NOMO-1 (cell line): ENCODE measurements around the gene IFI35.
"Not testable (repeated sequence)": the region's sequence is repeated elsewhere in the genome, so short reads cannot be mapped to it uniquely, and the experiment has no call there.

ENCODE experiments used
- DNase-seq, 2 experiments: peaks; one replicate each; lab custom pipeline; 2025; ENCODE audit not compliant: unreplicated experiment in 2 of 2; lab: John Stamatoyannopoulos, UW

The IFI35 gene

GRCh38 chr17:42997390-42997983 lies 9.1 kb upstream of the IFI35 start:
- DNase-seq: no peak

GRCh38 chr17:42997984-42998938 lies 8.3 kb upstream of the IFI35 start, which contains the start of gene RPL27:
RPL27 (plus strand) TSS chr17:42998419; CDS start chr17:42998751, 332 bp downstream.
- peak; percentile 99 for DNase-seq

DNA sequence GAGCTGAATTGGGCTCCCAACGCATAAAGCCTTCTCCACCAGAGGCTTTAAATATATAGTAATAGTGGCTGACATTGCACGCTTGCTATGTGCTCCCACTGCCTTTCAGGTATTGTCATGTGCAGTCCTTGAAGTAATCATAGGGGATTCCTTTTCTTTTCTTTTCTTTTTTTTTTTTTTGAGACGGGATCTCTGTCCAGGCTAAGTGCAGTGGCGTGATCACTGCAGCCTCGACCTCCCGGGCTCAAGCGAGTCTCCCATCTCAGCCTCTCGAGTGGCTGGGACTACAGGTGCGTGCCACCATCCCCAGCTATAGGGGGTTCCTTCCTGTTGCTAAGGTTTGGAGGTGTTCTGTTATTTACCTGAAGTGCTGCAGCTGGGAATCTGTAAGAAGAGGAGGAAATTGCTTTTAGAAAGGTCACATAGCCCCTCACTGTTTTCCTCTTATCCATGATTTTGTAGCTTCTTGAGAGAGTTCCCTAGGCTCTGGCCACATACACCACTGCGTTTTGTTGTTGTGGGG lies 7.5 kb upstream of the IFI35 start:
- no peak for DNase-seq

- not testable (repeated sequence) for DNase-seq
Observed at GRCh38 chr17:43000894-43001293, 5.7 kb upstream of the IFI35 start.

DNA sequence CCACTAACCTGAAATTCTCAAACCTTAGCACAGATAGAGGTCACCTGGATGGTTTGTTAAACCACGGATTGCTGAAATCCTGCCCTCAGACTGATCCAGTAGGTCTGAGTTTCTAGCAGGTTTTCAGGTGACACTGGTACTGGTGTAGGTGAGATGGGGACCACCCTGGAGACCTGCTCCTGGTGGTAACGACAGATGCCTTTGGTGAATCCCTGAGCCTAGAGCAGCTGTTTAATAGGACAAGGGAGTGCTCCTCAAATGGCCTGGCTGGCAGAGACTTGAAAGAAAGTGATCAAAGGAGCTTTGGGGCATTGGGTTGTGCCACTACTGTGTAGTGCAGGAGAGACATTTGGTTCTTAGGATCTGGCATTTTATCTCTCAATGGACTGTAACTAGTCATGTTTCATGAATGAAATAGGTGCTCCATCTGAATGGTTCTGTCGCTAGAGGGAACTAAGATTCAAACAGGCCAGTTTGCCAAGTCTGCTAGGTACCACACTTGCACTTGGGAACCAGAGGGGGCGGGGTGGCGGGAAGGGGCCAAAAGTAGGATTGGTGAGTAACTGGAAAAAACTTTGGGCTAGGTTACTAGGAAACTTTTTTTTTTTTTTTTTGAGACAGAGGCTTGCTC lies 2.9 kb upstream of the IFI35 start:
- DNase-seq: no peak

- DNase-seq: no peak
Observed at GRCh38 chr17:43010667-43011308, 4.2 kb downstream of the IFI35 start.

GRCh38 chr17:43011728-43012472 lies 5.3 kb downstream of the IFI35 start:
- no peak for DNase-seq

DNA sequence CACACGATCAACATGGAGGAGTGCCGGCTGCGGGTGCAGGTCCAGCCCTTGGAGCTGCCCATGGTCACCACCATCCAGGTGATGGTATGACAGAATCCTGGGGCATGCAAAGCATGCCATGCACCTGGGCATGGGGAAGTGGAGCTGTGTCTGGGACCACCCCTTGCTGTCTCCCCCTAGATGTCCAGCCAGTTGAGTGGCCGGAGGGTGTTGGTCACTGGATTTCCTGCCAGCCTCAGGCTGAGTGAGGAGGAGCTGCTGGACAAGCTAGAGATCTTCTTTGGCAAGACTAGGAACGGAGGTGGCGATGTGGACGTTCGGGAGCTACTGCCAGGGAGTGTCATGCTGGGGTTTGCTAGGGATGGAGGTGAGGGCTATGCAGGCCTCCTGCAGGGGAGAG lies 6.7 kb downstream of the IFI35 start:
- DNase-seq: no peak

DNA sequence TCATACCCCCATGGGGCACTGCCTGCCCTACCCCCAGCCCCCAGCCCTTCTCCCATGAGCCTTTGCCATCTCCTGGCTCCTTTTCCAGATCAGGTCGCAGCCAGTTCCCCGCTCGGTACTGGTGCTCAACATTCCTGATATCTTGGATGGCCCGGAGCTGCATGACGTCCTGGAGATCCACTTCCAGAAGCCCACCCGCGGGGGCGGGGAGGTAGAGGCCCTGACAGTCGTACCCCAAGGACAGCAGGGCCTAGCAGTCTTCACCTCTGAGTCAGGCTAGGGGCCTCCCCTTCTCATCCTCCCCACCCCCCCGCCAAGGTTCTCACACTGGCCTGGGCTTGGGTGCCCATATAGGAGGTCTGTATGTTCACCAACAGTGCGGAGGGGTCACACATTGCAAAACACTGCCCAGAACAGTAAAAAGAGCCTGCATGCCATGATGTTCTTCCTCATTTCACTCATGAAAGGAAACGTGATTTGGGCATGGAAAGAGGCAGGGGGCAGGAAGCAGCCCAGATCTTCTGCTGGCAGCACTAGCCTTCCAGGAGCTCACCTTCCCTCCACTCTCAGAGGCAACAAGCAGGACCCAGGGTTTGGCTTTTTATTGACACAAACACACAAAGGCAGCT lies 7.5 kb downstream of the IFI35 start:
- peak in 1 of 2 experiments; percentile 35 for DNase-seq

DNA sequence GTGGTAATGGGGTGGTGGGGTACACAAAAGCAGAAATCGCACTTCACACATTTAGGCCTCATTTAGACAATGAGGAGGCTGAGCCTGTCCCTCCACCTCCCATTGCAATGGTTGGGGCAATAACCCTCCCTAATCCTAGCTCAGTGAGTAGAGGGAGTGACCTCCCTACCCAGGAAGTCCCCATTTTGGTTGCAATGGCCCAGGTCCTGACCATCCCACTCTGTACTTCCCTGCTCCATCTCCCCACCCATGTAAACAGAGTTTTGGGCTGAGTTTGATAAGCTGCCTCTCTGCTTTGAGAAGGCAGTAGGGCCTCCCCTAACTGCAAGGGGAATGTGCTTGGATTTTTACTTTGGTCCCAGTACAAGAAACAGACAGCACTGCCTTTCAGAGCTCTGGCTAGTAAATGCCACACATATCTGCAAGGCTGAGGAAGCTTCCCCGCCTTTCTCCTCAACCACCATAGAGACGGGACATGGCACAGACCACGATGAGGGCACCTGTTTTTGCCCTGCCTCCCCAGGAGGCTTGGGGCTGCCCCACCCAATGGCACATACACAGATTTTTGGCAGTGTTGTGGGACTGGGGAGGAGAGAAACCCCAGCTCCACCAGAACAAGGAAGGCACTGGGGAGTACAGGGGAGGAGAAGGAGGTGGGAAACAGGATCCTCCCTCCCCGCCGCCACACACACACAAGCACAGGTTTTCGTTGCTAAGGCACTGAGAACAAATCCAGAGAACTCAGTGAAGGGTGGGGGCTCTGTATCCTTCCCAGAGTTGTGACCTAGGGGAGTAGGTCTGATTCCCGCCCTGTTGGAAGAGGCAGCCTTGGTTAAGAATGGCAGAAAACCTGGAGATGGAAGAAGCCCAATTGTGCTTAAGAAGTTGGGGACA lies 8.3 kb downstream of the IFI35 start:
- no peak for DNase-seq

DNA sequence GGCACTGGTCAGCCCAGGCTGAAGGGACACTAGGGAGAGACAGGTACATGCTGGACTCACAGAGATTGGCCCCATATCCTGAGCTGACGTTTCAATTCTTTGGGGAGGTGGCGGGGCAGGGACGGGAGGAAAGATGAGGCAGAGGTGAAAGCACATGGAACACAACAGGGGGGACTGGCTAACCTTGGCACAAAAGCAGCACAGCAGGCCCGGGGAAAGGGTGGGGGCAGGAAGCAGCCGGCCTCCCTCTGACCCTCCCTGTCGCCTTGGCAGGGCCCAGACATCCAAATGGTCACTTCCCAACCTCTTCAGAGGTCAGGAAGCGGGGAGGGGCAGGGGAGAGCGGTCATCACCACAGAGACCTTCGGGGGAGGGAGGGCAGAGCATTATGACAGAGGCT lies 9.0 kb downstream of the IFI35 start:
- DNase-seq: no peak

GRCh38 chr17:43016216-43016615 lies 9.6 kb downstream of the IFI35 start:
- no peak for DNase-seq

DNA sequence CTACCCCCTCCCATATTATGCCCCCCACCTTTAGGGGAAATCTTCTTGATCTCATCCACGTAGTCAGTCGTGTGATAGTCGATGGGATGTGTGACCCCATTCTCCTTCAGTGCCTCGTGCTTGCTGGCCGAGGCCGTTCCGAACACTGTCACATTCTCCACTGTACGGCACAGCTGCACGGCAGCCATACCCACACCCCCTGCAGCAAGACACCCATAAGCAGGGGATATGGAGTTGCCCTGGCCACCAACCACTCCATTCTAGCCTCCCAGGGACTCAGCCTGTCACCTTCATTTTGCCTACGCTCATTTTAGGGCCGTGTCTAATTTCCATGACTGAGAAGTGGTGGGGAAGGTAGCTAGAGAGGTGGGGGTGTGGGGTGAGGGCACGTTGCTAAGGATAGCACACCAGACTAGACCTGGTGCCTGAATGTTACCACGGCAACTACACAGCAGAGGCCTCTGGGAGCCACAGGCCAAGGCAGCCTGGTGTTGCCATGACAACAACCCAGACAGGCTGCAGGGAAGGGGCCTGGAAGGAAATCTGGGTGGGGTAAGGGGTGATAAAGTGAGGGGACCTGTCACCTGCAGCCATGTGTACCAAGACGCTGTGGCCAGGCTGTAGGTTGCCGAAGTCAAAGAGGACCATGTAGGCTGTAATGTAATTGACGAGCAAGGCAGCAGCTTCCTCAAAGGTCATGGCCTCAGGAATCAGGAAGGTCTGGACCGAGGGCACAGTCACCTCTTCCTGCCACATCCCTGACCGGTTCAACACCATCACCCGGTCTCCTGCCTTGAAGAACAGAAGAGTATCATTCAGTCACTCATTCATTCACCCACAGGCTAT lies 11.6 kb downstream of the IFI35 start:
- DNase-seq: peak in 1 of 2 experiments; percentile 24

DNA sequence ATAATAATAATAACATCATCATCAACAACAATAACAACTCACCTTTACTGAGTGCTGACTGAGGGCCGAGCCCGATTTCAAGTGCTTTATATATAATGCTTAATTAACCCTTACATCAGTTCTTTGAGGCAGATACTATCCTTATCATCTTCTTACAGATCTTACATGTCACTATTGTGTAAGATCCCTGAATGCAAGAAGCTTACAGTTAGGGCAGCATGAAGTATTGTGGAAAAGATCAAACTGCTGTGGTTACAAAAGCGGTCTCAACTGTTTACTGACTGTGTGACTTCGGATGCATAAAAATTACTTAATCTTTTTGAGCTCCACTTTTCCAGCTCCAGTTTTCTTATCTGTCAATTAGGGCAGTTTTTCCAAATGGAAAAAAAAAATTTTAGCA lies 12.3 kb downstream of the IFI35 start:
- peak; percentile 59 to 84 for DNase-seq

DNA sequence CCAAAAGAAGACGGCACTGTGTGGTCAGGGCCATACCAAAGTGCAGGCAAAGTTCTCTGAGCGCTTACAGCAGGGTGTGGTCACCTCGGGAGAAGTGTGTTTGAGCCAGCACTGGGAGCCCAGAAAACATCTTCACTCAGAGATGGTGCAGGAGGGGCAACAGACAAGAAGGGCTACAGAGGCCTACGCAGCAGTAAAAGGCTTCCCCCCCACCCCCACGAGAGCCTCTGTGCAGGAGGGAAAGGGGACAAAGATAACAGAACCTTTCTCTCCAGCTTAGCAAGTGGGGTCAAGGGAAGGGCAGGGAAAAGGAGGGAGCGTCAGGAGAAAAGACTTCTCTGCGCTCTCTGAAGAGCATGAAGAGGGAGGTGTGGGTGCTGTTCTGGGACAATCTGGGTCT lies 12.8 kb downstream of the IFI35 start:
- peak in 1 of 2 experiments; percentile 12 for DNase-seq

GRCh38 chr17:43020030-43020621 lies 13.5 kb downstream of the IFI35 start:
- peak; percentile 9 to 15 for DNase-seq
